Trophoblast cell (in vitro differentiated cells and primary cell): ENCODE data around the gene APBA2.

Experiments
- DNase-seq, 2 donors: peaks; one replicate each; pipeline ENCODE4 v3.0.0-alpha.2; 2016
- H2AFZ ChIP-seq: 2 replicates; pipeline ENCODE4 v1.6.1; 2013; ENCODE audit warnings: low read length, moderate library complexity, mild to moderate bottlenecking; ENCODE audit not compliant: insufficient read depth, poor library complexity
- H2AK5ac ChIP-seq: 2 replicates; pipeline ENCODE4 v1.6.1; 2013; ENCODE audit warnings: mild to moderate bottlenecking, low read length
- H2BK120ac ChIP-seq: 2 replicates; pipeline ENCODE4 v1.6.1; 2013; ENCODE audit warnings: low read length, mild to moderate bottlenecking, moderate library complexity; ENCODE audit not compliant: insufficient read depth, poor library complexity
- H2BK12ac ChIP-seq: 2 replicates; pipeline ENCODE4 v1.6.1; 2013; ENCODE audit warnings: mild to moderate bottlenecking, low read length, moderate library complexity
- H2BK5ac ChIP-seq: 2 replicates; pipeline ENCODE4 v1.6.1; 2013; ENCODE audit warnings: low read length, low read depth, moderate library complexity, mild to moderate bottlenecking; ENCODE audit not compliant: poor library complexity
- H3K14ac ChIP-seq: 2 replicates; pipeline ENCODE4 v1.6.1; 2013; ENCODE audit warnings: mild to moderate bottlenecking, low read length
- H3K18ac ChIP-seq: 2 replicates; pipeline ENCODE4 v1.6.1; 2013; ENCODE audit warnings: mild to moderate bottlenecking, low read length
- H3K23ac ChIP-seq: 2 replicates; pipeline ENCODE4 v1.6.1; 2013; ENCODE audit warnings: low read length
- H3K27ac ChIP-seq: 2 replicates; pipeline ENCODE4 v1.5.1; 2013; ENCODE audit warnings: low read depth, mild to moderate bottlenecking, inconsistent platforms, low read length, moderate library complexity
- H3K27me3 ChIP-seq: 2 replicates; pipeline ENCODE4 v1.6.1; 2013; ENCODE audit warnings: inconsistent platforms, mild to moderate bottlenecking, low read length, moderate library complexity; ENCODE audit not compliant: insufficient read depth
- H3K36me3 ChIP-seq, 2 experiments: 1 replicate in 1 of 2; 2 replicates in 1 of 2; pipeline ENCODE4 v1.6.1; 2013; ENCODE audit warnings: low read length in 2 of 2, mild to moderate bottlenecking in 2 of 2, moderate library complexity in 1 of 2; ENCODE audit not compliant: insufficient read depth in 2 of 2, control insufficient read depth in 1 of 2
- H3K4ac ChIP-seq: 2 replicates; pipeline ENCODE4 v1.6.1; 2013; ENCODE audit warnings: low read depth, mild to moderate bottlenecking, low read length, moderate library complexity
- H3K4me1 ChIP-seq, 2 experiments: 1 replicate in 1 of 2; 2 replicates in 1 of 2; pipeline ENCODE4 v1.6.1; 2013; ENCODE audit warnings: low read length in 2 of 2, mild to moderate bottlenecking in 2 of 2, moderate library complexity in 1 of 2; ENCODE audit not compliant: insufficient read depth in 2 of 2, control insufficient read depth in 1 of 2
- H3K4me2 ChIP-seq: 2 replicates; pipeline ENCODE4 v1.6.1; 2013; ENCODE audit warnings: inconsistent platforms, mild to moderate bottlenecking, low read length, moderate library complexity
- H3K4me3 ChIP-seq: 2 replicates; pipeline ENCODE4 v1.5.1; 2013; ENCODE audit warnings: mild to moderate bottlenecking, low read depth, low read length, inconsistent platforms
- H3K79me1 ChIP-seq: one replicate; pipeline ENCODE4 v1.6.1; 2013; ENCODE audit warnings: low read length
- H3K79me2 ChIP-seq: 2 replicates; pipeline ENCODE4 v1.6.1; 2013; ENCODE audit warnings: low read length, mild to moderate bottlenecking; ENCODE audit not compliant: control insufficient read depth, insufficient read depth, poor library complexity
- H3K9ac ChIP-seq: 2 replicates; pipeline ENCODE4 v1.6.1; 2013; ENCODE audit warnings: mild to moderate bottlenecking, low read length
- H3K9me3 ChIP-seq: 2 replicates; pipeline ENCODE4 v1.6.1; 2013; ENCODE audit warnings: low read depth, mild to moderate bottlenecking, control low read depth, inconsistent platforms, low read length; ENCODE audit not compliant: insufficient read depth
- H4K12ac ChIP-seq: 2 replicates; pipeline ENCODE4 v1.6.1; 2013; ENCODE audit warnings: low read depth, mild to moderate bottlenecking, low read length, moderate library complexity
- H4K8ac ChIP-seq: 2 replicates; pipeline ENCODE4 v1.6.1; 2013; ENCODE audit warnings: low read depth, mild to moderate bottlenecking, low read length, moderate library complexity
- H4K91ac ChIP-seq: one replicate; pipeline ENCODE4 v1.6.1; 2013; ENCODE audit warnings: low read depth, mild to moderate bottlenecking, low read length, moderate library complexity
- WGBS: extraction: QIAGEN DNeasy Blood & Tissue Kit; methylation state at CpG from one replicate; pipeline ENCODE4 v1.1.7; 2013; ENCODE audit warnings: missing lambda C conversion rate; ENCODE audit not compliant: insufficient read length, insufficient coverage; ENCODE audit errors: extremely low coverage; 5-methylcytosine and 5-hydroxymethylcytosine counted together

APBA2 gene

DNA sequence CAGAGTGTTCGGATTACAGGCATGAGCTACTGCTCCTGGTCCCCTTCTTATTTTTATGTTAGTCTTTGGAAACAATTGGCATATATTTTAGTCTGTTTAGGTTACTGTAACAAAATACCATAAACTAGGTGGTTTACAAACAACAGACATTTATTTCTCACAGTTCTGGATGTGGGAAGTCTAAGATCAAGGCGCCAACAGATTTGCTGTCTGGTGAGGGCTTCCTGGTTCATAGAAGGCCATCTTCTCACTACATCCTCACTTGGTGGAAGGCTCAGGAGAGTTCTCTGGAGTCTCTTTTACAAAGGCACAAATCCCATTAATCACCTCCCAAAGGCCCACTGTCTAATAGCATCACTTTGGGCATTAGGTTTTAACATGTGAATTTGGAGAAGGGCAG, 101.0 kb downstream of the APBA2 start:
- no peak overlapping the region for H2BK12ac ChIP-seq
- no peaks in the 10 kb centered on the region for H3K27me3 ChIP-seq
- no peak for DNase-seq
- H4K91ac ChIP-seq = no peak overlapping the region
- H4K12ac ChIP-seq = no peak overlapping the region
- H3K14ac ChIP-seq = no peak overlapping the region
- no peak overlapping the region for H3K4me3 ChIP-seq
- no peak overlapping the region for H3K23ac ChIP-seq
- peaks cover 9 to 21% of the 10 kb centered on the region in 2 experiments for H3K4me1 ChIP-seq
- H3K4ac ChIP-seq = no peak overlapping the region
- no peaks in the 10 kb centered on the region for H3K36me3 ChIP-seq
- H3K9ac ChIP-seq = no peak overlapping the region
- H3K18ac ChIP-seq = no peak overlapping the region
- H3K79me2 ChIP-seq = no peaks in the 10 kb centered on the region
- peaks cover 4% of the 10 kb centered on the region for H3K79me1 ChIP-seq
- peaks cover 4% of the 10 kb centered on the region for H3K9me3 ChIP-seq
- WGBS = no CpG with 5 or more reads among the region's 2 CpGs
- H3K4me2 ChIP-seq = no peak overlapping the region
- H2BK120ac ChIP-seq = no peak overlapping the region
- no peak overlapping the region for H4K8ac ChIP-seq
- no peak overlapping the region for H2AK5ac ChIP-seq
- H2BK5ac ChIP-seq = no peak overlapping the region
- H3K27ac ChIP-seq = no peak overlapping the region
- H2AFZ ChIP-seq = no peak overlapping the region

DNA sequence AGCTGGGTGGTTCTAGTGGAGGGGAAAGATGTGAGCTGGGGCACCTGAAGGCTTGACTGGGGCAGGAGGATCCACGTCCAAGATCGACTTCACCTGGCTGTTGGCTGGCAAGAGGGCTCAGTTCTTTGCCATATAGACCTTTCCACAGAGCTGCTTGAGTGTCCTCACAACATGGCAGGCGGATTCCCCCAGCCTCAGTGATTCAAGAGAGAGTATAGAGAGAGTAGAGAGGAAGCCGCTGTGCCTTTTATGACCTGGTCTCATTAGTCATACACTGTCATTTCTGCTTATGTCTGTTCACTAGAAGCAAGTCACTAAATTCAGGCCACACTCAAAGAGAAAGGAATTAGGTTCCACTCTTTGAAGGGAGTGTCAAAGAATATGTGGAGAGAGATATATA, 101.6 kb downstream of the APBA2 start:
- WGBS = no CpG with 5 or more reads among the region's 4 CpGs

DNA sequence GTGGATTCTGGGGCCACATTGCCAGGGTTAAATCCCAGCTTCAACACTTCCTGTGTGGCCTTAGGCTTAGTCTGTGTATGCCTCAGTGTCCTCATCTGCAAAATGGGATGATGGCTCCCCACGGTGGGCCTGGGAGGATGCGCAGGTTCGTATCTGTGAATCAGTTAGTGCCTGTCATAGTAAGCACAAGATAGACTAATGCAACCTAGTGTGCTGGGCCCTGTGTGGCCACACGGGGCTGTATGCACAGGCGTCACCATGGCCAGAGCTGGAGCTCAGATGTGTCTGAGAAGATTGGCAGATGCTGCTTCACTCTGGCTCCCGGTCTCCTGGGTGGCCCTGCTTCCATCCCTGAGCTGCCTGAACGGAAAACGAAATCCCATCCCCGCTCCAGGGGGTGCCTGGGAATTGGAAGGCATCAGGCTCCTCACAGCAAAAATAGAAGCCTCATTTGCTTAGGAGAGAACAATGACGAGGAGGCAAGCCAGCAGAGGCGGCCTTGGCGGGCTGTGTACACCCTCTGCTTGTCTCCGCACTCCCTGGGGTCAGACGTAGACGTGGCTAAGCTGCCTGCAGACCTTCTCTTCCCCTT, 103.6 kb downstream of the APBA2 start:
- Histone ChIP-seq H3K4ac (no peak overlapping the region), H2BK5ac (no peak overlapping the region), H4K12ac (no peak overlapping the region), H3K23ac (no peak overlapping the region), H3K9ac (no peak overlapping the region), H3K4me3 (no peak overlapping the region), H2BK12ac (no peak overlapping the region), H3K27ac (no peak overlapping the region), H3K9me3 (no peaks in the 10 kb centered on the region), H4K91ac (no peak overlapping the region), H3K14ac (no peak overlapping the region), H2AFZ (no peak overlapping the region), H3K18ac (no peak overlapping the region), H3K79me1 (peaks cover 4% of the 10 kb centered on the region), H3K27me3 (no peaks in the 10 kb centered on the region), H3K36me3 (no peaks in the 10 kb centered on the region), H3K4me2 (no peak overlapping the region), H2BK120ac (no peak overlapping the region), H4K8ac (no peak overlapping the region), H3K4me1 (peaks cover 9 to 23% of the 10 kb centered on the region in 2 experiments), H2AK5ac (no peak overlapping the region), H3K79me2 (no peaks in the 10 kb centered on the region)
- WGBS = no CpG with 5 or more reads among the region's 15 CpGs
- no peak for DNase-seq

More for the DNA sequence above, 101.6 kb downstream of the APBA2 start:
- Histone ChIP-seq H2AK5ac (no peak overlapping the region), H3K4me1 (peaks cover 9 to 21% of the 10 kb centered on the region in 2 experiments), H3K79me1 (peaks cover 4% of the 10 kb centered on the region), H3K4me2 (no peak overlapping the region), H2BK120ac (no peak overlapping the region), H2BK12ac (no peak overlapping the region), H3K18ac (no peak overlapping the region), H4K12ac (no peak overlapping the region), H3K27me3 (no peaks in the 10 kb centered on the region), H3K27ac (no peak overlapping the region), H3K9ac (no peak overlapping the region), H3K23ac (no peak overlapping the region), H3K4ac (no peak overlapping the region), H3K9me3 (peaks cover 4% of the 10 kb centered on the region), H4K91ac (no peak overlapping the region), H4K8ac (no peak overlapping the region), H3K14ac (no peak overlapping the region), H3K36me3 (no peaks in the 10 kb centered on the region), H2BK5ac (no peak overlapping the region), H3K79me2 (no peaks in the 10 kb centered on the region), H2AFZ (no peak overlapping the region), H3K4me3 (no peak overlapping the region)
- no peak for DNase-seq

DNA sequence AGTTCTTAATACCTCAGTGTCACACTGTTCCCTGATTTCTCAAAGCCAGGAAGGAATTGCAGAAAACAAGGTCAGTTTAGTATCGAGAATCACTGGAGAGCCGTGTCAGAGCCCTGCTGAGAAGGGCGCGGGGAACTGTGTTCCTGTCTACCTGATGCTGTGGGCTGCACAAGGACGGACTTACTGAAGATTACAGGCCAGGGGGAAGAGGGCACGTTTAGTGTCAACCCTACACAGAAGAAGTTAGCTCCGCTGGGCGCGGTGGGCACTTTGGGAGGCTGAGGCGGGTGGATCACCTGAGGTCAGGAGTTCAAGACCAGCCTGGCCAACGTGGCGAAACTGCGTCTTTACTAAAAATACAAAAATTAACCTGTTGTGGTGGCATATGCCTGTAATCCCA, 104.1 kb downstream of the APBA2 start:
- H4K8ac ChIP-seq = no peak overlapping the region
- no peak overlapping the region for H3K23ac ChIP-seq
- no peak overlapping the region for H4K12ac ChIP-seq
- H4K91ac ChIP-seq = no peak overlapping the region
- H3K9me3 ChIP-seq = no peaks in the 10 kb centered on the region
- H2BK5ac ChIP-seq = no peak overlapping the region
- H3K14ac ChIP-seq = no peak overlapping the region
- no peak overlapping the region for H2AK5ac ChIP-seq
- no peak overlapping the region for H2BK12ac ChIP-seq
- peaks cover 7 to 22% of the 10 kb centered on the region in 2 experiments for H3K4me1 ChIP-seq
- H2AFZ ChIP-seq = no peak overlapping the region
- H3K4me3 ChIP-seq = no peak overlapping the region
- WGBS = no CpG with 5 or more reads among the region's 13 CpGs
- H3K9ac ChIP-seq = no peak overlapping the region
- H3K27me3 ChIP-seq = no peaks in the 10 kb centered on the region
- no peak overlapping the region for H3K18ac ChIP-seq
- H2BK120ac ChIP-seq = no peak overlapping the region
- H3K36me3 ChIP-seq = no peaks in the 10 kb centered on the region
- H3K79me2 ChIP-seq = no peaks in the 10 kb centered on the region
- no peak overlapping the region for H3K4me2 ChIP-seq
- H3K79me1 ChIP-seq = peaks cover 2% of the 10 kb centered on the region
- no peak overlapping the region for H3K27ac ChIP-seq
- DNase-seq = no peak
- H3K4ac ChIP-seq = no peak overlapping the region
